Lung (tissue), 5 donors: ENCODE results near the gene ABCG8. TPM values are rescaled to one million over a fixed set of nuclear protein-coding genes. Genes with fewer than 3 reads are reported as not detected.

Experiments used
- polyA plus RNA-seq, 2 donors: library from polyadenylated mRNA; stranded (reverse); fragments of 200-250 nt; gene quantifications; one replicate each; pipeline ENCODE4 v1.2.1, GENCODE V29; 2013
- small RNA-seq: library from RNA; depleted of rRNA; stranded (forward); fragments of <200 nt; gene quantifications from one replicate; pipeline ENCODE3, GENCODE V24; 2014; ENCODE audit warnings: low replicate concordance
- total RNA-seq, 2 donors: library from RNA; depleted of rRNA in 1 of 2; stranded (reverse); fragments of >200 nt in 1 of 2; gene quantifications; one replicate each; pipeline ENCODE4 v1.2.1, GENCODE V29; 2014 to 2021
- donor health status: Bipolar disorder and iron deficiency.
- donor health status: healthy.
- donor health status: DM: yes; HTN: yes; CAD: no.

ABCG8 gene
- total and polyA plus RNA-seq, 4 donors: 0.80 TPM; not detected in 3

Small RNA genes lying within 50 kb of the gene (small RNA-seq; reads per million reads assigned to genes)
- gene RN7SL455P (not detected), gene RNU6-1048P (not detected)

Other genes with a start within 250 kb of the ABCG8 start
- gene THADA, start 242.9 kb upstream of the ABCG8 start, total RNA-seq: 10 to 100 TPM; 35.9 to 72.5 TPM
- 10 to 100 TPM; 11.3 to 14.5 TPM for gene THADA, start 242.9 kb upstream of the ABCG8 start, polyA plus RNA-seq
- gene PLEKHH2, start 201.7 kb upstream of the ABCG8 start, total RNA-seq: 100 to 1,000 TPM in 1 of 2 donors, 10 to 100 TPM in 1; 26.9 to 311 TPM
- 1 to 10 TPM; 2.5 to 9.7 TPM for gene PLEKHH2, start 201.7 kb upstream of the ABCG8 start, polyA plus RNA-seq
- 1 to 10 TPM in 1 of 2 donors, under 1 TPM in 1; 0.40 to 1.4 TPM for gene C1GALT1C1L, start 162.5 kb upstream of the ABCG8 start, total RNA-seq
- gene C1GALT1C1L, start 162.5 kb upstream of the ABCG8 start, polyA plus RNA-seq: under 1 TPM; 0.39 to 0.61 TPM
- 10 to 100 TPM; 21.3 to 99.7 TPM for gene DYNC2LI1, start 64.9 kb upstream of the ABCG8 start, total RNA-seq
- gene DYNC2LI1, start 64.9 kb upstream of the ABCG8 start, polyA plus RNA-seq: 10 to 100 TPM; 15.4 to 28.5 TPM
- under 1 TPM in 1 of 2 donors, not detected in 1; 0.09 TPM for gene ABCG5, start 132 bp upstream of the ABCG8 start, total RNA-seq
- not detected for gene ABCG5, start 132 bp upstream of the ABCG8 start, polyA plus RNA-seq
- 10 to 100 TPM; 63.3 to 96.6 TPM for gene LRPPRC, start 157.0 kb downstream of the ABCG8 start, total RNA-seq
- 10 to 100 TPM; 29.5 to 34.0 TPM for gene LRPPRC, start 157.0 kb downstream of the ABCG8 start, polyA plus RNA-seq